HG02973 (cell line): ENCODE measurements around the gene NKAIN2.
"Not testable (repeated sequence)": the region's sequence is repeated elsewhere in the genome, so short reads cannot be mapped to it uniquely, and the experiment has no call there.

Experiments used
- ATAC-seq: cut with Tn5 transposase; IDR thresholded peaks from one replicate; pipeline ENCODE4 v1.9.1; 2021; ENCODE audit warnings: moderate library complexity; ENCODE audit not compliant: unreplicated experiment

The NKAIN2 gene

DNA sequence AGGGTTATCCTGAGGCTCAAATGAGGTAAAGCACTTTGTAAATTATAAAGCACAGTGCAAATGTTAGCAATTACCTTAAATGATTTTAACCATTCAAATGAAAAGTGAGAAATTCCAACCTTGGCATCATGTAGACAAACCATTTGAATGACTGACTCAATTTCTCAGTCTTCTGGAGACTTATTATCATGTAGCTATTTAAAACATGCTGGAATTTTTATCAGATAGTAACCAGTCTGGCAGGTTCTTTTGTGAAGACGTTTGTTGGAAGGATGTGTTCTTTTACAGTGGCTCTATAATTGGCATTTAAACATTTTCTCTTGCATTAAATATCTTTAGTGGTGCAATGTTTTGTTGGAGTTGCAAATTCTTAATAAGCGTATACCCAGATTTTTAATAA is 386.6 kb downstream of the NKAIN2 start:
- ATAC-seq: no peak

DNA sequence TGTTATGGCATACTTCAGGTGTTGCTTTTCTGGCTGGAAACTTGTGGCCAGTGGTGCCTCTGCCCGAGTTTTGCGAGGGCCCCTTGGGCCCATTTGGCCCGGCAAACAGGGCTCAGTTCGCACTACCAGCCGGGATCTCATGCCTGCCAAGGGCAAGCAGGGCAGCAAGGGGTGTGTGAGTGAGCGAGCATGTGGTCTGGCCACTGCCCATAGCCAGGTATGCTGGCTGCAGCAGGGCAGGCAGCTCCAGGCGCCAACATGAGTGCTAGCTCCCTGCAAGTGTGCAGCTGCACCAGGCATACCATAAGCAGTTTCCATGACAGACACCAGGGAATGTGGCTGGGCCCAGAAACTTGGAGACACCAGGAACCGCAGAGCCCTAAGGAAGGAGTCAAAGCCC is 389.5 kb downstream of the NKAIN2 start:
- no peak for ATAC-seq

DNA sequence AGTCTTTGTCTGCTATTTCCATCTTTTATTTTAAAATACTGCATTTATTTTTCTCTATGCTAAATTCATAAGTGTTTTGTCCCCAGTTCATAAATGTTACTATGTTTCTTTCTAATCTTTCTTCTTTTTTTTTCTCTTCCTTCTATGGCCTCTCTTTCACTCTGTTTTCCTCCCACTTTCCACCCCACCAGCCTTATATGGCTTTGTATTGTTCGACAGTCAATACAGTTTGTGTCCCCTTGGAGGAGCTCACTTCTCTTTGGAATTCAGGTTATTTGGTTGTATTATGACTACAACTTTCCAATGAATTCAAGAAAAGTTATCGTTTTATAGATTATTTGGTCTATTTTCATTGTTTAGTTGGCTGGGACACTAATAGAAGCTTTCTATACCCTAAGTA is 393.5 kb downstream of the NKAIN2 start:
- no peak for ATAC-seq

DNA sequence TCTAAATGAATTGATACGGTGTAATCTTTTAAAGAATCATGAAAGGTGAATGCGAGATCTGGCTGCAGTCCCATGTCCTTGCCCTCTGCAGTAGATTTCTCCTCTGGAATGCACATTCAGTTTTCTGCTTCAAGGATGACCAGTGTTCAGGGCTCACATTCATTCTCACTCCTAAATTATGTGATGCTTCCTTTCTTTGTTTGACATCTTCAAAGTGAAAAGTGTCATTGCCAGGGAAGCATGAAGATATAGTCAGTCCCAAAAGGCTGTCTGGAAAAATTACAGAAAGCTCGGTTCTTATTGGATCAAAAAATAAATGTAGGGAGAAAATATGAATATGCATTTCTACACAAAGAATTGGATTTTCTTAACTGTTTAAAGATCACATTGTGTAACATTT is 395.6 kb downstream of the NKAIN2 start:
- no peak for ATAC-seq

DNA sequence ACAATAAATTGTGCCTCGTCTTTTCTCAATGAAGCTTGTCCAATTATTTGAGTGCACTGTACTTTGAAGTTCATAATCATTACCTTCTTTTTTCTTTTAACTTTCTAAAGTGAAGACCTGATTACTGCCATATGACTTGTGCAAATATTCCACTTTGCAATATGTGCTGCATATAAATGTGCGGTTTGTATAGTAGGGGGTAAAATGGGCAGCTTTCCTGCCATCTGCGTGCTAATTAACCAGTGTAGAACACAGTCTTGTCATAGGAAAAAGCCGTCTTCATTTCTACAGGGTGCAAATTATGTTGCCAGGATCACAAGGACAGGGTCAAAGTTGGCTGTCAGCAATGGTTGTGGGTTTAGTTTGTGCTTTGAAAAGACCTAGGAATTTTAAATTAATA is 397.0 kb downstream of the NKAIN2 start:
- ATAC-seq: no peak

DNA sequence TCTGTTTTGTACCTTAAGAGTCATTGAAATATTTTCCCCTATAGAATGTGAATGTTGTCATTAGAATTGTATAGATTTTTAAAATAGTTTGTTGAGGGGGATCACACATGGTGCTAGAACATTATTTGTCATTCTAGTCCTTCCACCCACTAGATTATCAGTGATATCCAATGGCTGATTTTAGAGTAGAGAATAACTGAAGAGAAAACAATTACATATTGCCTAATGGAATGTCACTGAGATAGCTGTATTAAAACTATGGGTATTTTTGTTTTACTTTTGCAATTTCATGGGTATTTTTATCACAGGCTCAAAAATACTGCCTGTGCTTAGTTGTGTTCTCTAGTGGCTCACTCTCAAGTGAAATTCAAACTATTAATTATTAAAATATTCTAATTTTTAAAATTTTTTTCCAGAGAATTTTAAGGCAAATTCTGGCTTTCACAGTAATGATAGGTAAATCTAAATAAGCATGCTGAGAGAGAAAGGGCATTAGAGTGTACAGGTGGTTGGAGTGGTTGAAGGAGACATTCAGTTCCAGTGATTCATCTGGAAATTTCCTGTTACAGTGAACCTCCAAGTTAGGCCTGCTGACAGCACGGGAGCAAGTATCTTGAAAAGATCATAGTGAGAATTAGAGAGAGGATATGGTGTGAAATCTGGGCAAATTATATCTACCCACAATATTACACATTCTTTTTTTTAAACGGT is 399.6 kb downstream of the NKAIN2 start:
- no peak for ATAC-seq

DNA sequence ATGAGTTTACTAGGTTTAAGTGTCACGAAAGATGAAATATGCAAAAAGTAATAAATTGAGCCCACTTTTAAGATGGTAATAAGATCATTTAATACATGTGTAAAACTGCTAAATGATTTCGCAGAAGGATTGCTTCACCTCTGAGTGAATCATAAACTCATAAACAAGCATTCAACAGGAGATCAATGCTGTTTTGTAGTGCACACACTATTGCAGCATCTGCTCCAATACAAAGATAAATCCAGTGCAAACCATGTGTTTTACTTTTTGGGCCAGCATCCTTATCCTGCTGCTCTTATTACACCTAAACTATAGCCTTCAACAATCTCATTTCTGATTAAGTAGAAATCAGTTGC is 400.1 kb downstream of the NKAIN2 start:
- no peak for ATAC-seq

DNA sequence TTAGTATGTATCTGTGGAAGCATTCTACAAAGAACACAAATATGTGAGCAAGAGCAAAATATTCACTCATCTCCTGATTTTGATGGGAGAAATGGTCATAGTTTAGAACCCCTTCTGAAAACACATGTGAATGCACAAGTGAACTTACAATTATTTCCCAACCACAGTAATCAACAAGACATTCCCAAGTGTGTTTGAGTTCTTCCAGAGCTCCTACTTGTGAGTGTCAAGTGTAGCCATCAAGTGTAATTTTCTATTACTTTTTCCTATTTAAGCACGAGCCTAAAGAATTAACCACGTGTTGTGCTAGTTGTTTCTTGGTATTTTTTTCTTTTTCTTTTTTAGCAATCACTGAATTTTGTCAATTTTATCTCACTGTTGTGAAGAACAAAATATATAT is 402.3 kb downstream of the NKAIN2 start:
- ATAC-seq: no peak

DNA sequence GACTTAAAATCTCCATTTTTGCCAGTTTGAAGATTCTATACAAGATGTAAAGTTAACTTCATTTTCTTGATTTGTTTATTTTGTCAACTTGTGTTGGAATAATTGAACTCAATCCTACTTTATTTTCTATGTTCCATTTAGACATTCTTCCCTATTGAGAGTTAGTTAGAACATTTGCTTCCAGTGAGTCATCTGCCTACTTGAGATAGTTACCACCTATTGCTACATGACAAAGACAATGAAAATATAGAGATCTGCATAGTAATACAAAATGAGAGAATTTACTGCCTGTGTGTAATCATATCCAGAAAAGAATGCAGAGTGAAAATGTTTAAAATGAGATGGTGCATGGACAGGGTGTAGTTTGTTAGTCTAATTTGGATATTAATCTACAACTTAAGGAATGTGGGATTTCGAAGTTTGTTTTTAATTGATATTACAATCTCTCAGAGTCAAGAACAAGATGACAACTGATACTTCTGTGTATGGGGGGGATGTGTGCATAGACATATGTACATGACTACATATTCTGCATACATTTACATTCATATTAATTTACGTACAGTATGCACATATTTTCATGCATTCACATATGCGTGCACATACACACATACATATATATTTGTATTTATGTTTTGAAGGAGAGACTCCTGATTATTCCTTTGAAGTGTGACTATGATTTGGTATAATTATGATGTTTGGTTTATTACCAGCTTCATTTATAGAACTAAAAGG is 420.1 kb downstream of the NKAIN2 start:
- no peak for ATAC-seq

DNA sequence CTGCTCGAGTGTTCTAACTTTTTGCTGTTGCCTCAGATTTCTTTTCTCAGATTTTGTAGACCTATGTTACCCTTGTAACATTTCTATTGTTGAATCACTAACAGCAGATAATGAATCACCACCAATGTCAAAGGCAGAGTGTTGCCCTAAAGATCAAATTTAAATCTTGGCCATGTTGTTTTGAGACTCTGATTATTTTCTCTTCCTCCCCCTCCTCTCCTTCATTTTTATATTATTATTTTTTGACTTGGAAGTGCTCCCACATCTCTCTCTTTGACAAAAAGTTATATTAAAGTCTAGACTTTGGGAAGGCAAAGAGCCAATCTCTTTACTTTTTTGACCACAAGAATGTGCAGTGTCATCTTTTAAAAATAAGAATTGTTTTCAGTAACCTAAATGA is 422.7 kb downstream of the NKAIN2 start:
- no peak for ATAC-seq

DNA sequence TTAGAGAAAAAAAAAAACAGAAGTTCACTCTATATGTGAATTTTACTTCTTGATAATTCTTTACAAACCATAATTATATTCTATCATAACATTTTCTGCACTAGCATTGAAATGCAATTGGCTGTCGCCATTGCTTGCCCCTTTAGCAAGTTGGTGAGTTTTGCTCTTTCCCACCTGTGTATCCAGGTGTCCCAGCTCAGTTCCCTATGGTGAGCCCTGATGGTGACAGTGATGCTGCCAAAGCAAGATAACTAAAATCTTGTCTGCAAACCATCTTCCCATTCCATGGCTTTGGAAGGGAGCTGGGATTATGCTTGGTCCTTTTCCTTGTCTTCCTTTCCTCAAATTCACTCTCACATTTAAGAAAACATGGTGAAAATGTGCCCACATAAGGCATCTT is 429.6 kb downstream of the NKAIN2 start:
- no peak for ATAC-seq

DNA sequence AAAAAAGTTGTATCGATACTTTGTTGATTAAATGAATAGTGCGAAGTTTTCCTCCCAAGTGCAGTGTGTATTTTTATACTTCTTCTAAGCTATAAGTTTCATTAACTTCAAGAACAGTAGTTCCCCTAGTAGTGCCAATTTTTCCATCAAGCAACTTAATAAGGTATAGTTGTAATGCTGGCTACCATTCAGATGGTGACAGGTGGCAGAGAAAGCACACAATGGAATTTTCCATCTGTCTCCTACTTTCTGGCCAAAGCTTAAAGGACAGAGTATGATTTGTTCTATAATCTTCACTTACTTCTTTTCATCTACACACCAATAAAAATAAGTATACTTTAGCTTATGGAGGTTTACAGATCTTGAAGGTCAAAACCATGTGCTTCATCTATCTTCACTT is 431.1 kb downstream of the NKAIN2 start:
- no peak for ATAC-seq

DNA sequence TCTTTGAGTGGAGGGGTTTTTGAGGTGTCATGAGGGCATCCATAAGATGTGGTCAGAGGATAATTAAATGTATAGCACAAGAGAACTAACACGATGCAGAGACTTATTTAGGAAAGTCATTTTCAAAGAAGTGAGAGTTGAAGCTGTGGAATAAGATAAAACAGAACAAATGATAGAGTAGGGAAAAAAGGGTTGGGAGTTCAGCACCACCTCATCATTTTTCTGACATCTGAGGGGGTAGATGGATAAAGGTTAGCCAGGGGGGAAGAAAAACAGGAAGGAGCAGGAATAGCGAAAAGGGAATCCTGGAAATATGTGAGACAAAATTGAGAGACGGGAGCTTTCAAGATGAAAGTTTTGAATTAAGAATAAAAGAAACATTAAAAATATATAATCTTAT is 434.2 kb downstream of the NKAIN2 start:
- no peak for ATAC-seq

DNA sequence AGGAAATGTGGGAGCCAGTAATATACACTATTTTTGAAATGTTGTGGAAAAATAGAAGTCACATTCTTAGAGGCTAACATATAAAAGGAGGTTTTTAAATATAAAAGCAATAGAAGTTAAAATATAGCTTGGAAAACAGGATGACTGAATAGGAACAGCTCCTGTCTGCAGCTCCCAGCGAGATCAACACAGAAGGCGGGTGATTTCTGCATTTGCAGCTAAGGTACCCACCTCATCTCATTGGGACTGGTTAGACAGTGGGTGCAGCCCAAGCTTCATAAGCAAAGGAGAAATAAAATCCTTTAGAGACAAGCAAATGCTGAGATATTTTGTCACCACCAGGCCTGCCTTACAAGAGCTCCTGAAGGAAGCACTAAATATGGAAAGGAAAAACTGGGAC is 434.7 kb downstream of the NKAIN2 start:
- ATAC-seq: not testable (repeated sequence)

DNA sequence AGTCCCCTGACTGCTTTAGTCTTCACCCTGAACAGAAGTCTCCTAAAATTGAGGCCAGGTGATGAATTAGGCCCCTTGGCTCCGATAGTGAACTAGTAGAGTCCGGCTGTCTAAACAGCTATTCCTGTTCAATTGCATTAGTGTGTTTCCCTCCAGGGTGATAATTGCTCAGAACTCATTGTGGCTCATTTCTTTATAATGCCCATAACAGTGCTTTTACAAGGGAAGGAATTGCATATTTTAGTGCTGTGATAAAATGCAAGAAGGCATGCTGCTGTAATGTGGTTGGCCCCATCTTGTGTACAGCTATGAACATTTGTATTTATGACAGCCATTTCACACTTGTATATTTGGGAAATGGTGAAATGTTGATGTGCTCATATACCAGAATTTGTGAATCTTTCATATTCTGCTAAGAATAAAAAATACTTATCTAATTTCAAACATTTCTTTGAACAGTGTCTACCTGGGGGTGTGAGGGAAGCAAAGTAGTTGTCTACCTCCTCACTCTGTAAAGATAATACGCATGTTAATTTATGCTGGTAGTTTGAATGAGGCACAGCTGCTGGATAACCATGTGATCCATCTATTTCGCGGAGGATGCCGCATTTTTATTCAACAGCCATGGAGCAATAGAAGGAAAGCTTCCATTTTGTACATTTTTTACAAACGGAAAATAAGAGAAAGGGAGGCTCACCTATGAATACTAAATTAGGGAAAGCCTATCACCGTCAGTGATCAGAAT is 451.4 kb downstream of the NKAIN2 start:
- ATAC-seq: no peak

DNA sequence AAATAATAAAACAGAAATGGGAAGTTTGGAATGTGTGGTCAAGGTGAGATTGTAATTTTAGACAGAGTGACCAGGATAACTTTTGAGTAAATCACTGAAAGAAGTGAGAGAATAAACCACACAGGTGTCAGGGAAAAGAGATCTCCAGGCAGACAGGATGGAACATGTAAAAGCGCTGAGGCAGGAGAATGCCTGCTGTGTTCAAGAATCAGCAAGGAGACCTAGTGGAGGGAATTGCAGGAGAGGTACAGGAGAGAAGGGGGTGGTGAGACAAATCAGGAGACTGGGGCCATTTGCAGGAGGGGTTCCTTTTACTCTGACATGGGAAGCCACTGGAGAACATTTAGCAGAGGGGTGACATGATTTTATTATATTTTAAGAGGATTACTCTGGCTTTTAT is 456.7 kb downstream of the NKAIN2 start:
- no peak for ATAC-seq

DNA sequence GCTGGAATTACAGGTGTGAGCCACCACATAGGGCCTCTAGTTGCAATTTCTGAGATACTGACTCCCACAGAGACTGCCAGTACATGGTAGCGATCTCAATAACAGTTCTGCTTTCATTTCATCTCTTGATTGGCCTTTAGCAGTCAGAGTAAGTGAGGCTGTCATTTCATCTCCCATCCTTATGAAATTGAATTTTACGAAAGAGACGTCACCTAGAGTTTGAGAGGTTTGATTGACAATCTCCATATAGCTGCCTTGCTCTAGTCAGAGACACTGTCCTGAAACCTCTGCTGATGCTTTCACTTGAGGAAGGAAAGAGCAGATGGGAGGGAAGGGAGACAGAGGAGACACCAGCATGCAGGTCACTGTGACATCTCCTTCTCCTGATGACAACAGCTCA is 466.1 kb downstream of the NKAIN2 start:
- ATAC-seq: no peak

DNA sequence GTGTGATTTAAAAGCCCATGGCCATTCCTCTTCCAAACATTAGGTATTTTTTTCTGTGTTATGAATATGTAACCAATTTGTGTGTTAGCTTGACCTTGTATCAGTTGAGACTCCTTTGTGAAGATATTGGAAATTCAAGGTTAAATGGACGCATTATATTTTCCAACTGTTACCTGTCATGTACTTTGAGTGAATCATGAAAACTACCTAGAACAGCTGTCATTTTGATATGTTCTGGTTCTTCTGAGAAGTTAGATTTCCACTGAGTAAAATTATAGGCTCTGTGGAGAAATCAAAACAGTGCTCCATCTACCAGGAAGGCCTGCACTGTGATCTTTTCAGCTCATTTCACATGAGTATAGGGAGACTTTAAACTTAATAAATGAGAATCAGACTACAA is 470.0 kb downstream of the NKAIN2 start:
- ATAC-seq: no peak

DNA sequence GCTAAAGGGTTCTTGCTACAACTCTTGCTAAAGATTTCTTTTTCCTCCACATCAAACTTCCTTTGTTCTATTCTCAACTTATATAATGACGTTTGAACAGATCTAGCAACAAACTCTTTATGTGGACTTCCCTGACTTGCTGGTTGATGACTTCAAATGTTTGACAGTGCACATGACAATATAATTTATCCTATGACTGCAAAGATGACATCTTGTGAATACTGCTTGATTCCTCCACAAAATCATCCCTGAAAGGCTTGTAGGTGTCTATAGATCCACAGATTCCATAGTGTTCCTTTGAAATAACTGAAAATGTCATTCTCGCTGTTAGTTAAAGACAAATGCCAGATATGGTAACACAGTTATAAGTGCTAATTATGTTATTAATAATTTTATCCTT is 478.9 kb downstream of the NKAIN2 start:
- ATAC-seq: no peak

DNA sequence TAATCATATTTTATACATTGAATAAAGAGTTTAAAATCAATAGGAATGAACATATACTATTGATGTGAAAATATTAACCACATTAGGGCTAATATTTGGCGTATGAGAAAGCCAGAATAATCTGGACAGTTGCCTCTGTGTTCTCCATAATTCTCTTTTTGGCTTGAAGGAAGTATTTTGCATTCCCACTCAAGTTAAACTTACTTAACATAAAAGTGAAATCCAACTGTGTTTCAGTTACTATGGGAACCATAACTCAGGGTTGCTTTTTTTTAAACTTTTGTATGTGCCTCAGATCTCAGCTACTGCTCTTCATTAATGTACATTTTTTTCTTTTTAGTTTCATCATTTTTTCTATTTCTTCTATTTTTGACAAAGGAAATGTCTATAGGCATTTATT is 479.8 kb downstream of the NKAIN2 start:
- ATAC-seq: no peak

DNA sequence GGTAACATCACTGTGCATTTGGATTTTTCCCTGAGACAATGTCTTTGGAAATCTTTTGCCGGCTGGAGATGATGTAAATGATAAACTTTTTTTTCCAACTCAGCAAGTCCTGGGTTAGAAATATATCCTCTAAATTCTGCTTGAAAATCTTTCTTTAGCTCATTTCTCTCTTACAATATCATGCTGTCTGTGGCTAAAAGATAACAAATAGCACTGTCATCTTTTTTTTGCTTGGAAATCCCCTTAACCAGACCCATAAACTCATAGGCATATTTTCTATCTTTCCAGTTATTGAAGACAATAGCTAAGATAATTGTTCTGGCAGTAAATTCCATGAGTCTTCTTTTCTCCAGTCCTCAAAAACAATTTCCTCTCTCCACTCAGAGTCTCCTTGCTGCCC is 481.5 kb downstream of the NKAIN2 start:
- ATAC-seq: no peak

DNA sequence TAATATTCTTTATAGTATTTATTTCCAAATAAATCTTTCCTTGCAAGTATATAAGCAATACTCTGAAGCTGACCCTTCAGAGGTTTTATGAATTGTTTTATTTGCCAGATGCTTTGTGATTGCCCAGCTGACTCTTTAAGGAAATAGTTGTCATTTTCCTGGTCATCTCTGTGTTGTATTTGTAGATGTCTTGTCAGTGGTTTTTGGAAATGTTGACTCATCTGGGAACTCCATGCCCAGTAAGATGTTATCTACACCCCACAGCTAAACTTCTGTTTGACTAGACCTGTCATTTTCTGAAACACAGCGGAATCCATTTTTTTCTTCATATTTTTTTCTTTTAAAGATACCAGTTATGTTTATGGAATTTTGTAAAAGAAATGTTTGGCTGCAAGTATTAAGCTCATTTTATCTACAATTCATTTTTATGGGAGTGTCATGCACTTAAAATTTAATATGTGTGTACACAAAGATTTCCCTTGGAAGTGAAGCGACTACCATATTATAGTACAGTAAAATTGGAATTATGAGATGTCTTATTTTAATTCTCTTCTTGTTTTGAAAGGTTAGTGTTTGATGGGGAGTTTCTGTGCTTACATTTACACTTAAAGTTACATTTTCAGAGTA is 491.0 kb downstream of the NKAIN2 start:
- ATAC-seq: no peak
